ENCODE data around the gene MBOAT2.

DNA sequence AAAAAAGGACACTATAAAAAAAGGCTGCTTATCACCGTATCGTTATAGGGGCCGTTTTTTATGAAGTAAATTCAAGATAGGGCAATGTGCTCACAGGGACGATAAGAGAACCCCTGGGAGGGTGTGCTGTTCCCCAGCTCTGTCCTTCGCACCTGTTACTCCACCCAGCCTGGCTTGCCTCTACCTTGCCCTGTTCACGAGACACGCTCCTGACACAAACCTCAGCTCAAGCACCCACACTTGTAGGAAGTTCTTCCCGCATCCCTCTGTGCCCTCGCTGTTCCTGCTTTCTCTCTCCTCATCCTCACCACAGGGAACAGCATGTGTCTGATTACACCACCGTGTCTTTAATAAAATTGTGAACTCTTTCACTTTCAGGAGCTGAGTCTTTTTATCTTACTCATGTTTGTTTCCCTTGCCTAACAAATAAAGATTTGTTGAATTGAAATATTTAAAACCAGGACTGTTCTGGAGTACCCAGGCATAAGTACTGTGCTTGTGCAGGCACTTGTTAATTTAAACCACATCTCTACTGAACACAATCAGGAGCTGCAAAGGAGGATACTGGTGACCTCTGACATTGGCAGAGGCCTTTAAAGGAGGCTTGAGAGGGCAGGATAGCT lies 140.0 kb downstream of the MBOAT2 start:
- TF ChIP-seq, protein P1, sequence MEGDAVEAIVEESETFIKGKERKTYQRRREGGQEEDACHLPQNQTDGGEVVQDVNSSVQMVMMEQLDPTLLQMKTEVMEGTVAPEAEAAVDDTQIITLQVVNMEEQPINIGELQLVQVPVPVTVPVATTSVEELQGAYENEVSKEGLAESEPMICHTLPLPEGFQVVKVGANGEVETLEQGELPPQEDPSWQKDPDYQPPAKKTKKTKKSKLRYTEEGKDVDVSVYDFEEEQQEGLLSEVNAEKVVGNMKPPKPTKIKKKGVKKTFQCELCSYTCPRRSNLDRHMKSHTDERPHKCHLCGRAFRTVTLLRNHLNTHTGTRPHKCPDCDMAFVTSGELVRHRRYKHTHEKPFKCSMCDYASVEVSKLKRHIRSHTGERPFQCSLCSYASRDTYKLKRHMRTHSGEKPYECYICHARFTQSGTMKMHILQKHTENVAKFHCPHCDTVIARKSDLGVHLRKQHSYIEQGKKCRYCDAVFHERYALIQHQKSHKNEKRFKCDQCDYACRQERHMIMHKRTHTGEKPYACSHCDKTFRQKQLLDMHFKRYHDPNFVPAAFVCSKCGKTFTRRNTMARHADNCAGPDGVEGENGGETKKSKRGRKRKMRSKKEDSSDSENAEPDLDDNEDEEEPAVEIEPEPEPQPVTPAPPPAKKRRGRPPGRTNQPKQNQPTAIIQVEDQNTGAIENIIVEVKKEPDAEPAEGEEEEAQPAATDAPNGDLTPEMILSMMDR (optimal IDR thresholded peaks at IDR 0.05 in 1 of 3, IDR thresholded peaks at IDR 0.05 in 1 of 3, conservative IDR thresholded peaks at IDR 0.05 in 1 of 3; ENCODE audit: extremely low read depth in 1 of 3, insufficient read depth in 2 of 3, low read length in 3 of 3), result no peak
- no peak for TF ChIP-seq EZH2 (IDR thresholded peaks at IDR 0.05; ENCODE audit: low read length)

All from keratinocyte (primary cell).